T-helper 2 cell treated with Interferon-gamma antibody and Interleukin-4, amounts not matched to agents 100 ng/mL and 5 ng/mL, for 36 hours (primary cell): ENCODE results near the gene FAM222A. TPM values are rescaled to one million over a fixed set of nuclear protein-coding genes. Genes with fewer than 3 reads are reported as not detected.
"Not testable (repeated sequence)": the region's sequence is repeated elsewhere in the genome, so short reads cannot be mapped to it uniquely, and the experiment has no call there.

Source experiments
- intact Hi-C: fragments of 100-400 bp; cut with micrococcal nuclease; formaldehyde crosslinking; loops from one replicate; pipeline ENCODE4 v1.15.1; 2023
- total RNA-seq: library from RNA; stranded (reverse); gene quantifications from 2 replicates; pipeline ENCODE4 v1.2.3, GENCODE V29; 2022

FAM222A gene
- total RNA-seq, 1 donor from 2014 or later, result 1.4 TPM

- intact Hi-C loops, result no loop called here
These were observed 19.7 kb upstream of the FAM222A start for GRCh38 chr12:109693653-109694600.

GRCh38 chr12:109694629-109695028, 19.0 kb upstream of the FAM222A start:
- intact Hi-C loops, result not testable (repeated sequence)

DNA sequence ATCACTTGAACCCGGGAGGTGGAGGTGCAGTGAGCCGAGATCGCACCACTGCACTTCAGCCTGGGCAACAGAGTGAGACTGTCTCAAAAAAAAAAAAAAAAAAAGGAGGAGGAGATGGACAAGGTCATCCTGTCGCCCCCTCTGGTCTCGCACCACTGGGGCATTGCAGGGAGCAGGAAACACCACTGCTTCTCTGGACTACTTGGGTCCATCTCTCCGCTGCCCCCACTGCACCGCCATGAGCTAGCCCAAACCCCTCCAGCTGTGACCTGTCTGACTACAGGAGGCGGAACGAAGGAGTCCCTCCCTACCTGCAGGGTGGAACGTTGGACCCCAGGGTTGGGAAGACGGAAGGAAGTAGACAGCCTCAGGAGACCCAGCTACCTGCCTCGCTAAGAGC, 18.2 kb upstream of the FAM222A start:
- intact Hi-C loops, result no loop called here

GRCh38 chr12:109695961-109696461, 17.6 kb upstream of the FAM222A start:
- intact Hi-C loops, result no loop called here

DNA sequence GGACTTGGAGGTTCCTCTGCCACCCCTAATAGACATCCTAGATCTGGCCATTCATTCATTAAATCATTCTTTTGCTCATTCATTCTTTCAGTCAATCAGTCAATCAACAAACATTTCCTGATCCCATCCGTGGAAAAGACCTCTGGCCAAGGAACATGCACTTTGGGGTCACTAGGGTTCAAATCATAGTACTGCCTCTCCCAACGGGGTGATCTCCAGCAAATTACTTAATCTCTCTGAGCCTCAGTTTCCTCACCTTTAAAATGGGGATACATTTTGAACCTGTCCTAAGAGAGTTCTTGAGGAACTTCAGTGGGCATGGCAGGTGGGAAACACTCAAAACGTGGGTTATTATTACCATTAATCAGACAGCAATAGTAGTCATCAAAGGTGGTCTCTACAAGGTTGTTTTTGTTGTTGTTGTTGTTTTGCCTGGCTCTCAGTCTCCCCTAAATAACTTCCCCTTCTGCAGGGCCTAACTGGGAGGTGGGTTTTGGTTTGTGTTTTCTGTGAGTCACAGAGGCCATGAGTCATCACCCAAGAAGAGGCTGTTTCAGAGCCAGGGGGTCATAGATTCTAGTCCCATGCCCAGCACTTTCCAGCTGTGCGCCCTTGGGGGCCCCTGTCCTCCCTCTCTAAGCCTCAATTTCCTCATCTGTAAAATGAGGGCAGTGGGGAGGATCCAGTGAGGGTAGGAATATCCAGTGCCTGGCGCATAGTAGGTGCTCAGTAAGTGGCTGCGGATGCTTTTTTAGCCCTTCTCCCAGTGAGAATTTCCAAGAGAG, 16.9 kb upstream of the FAM222A start:
- intact Hi-C loops, result no loop called here

- intact Hi-C loops, result no loop called here
These were observed 16.4 kb upstream of the FAM222A start for GRCh38 chr12:109697270-109697553.

DNA sequence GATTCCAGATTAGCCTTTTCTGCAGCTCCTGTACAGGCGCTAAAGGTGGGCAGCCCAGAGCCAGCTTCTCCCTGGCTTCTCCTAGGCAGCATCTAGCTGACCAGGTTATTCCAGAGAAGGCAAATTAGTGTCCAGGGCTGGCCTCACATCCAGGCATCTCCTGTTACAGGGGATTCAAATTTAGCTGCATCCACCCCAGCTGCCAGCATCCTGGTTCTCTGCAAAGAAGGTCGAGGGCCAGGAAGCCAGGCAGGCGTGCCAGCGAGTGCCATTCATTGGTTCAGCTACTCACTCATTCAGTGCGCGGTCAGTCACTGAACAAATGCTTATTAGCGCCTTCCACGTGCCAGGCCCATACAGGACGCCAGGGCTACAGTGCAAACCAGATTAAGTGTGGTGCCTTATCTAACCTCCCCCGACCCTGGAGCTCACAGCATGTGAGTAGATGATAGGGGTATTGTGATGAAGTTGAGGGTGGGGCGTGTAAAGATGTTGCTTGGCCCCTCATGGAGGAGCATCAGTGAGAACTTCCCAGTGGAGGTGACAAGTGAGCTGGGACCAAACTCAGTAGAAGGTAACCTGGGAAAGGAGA, 15.7 kb upstream of the FAM222A start:
- intact Hi-C loops, result no loop called here

DNA sequence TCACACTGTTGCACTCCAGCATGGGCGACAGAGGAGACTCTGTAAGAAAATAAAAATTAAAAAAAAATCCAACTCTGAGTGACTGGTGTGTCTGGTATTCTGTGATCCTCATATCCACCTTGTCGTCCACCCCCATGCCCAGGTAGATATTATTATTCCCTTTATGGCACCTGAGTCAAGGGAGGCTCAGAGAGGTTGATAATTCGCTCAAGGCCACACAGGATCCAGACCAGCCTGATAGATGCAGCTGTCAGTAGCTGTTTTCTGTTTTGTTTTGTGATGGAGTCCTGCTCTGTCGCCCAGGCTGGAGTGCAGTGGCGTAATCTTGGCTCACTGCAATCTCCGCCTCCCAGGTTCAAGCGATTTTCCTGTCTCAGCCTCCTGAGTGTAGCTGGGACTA, 14.8 kb upstream of the FAM222A start:
- intact Hi-C loops, result no loop called here

DNA sequence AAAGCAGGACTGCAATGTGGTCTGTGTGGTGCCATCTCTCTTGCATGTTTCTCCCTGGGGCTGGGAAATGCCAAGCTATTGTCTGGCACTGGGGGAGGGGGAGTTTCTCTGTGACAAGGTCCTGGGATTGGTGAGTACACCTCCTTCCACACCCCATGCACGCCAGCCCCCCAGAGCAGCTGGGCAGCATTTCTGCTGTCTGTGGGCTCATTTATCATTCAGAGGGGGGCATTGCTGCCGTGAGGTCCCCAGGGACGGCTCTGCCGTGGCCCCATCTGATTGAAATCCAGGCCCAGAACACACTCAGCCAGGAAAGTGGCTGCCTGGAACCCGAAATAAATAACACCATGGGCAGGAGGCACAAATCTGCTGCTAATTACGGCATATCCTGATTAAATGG, 12.6 kb upstream of the FAM222A start:
- intact Hi-C loops, result no loop called here

DNA sequence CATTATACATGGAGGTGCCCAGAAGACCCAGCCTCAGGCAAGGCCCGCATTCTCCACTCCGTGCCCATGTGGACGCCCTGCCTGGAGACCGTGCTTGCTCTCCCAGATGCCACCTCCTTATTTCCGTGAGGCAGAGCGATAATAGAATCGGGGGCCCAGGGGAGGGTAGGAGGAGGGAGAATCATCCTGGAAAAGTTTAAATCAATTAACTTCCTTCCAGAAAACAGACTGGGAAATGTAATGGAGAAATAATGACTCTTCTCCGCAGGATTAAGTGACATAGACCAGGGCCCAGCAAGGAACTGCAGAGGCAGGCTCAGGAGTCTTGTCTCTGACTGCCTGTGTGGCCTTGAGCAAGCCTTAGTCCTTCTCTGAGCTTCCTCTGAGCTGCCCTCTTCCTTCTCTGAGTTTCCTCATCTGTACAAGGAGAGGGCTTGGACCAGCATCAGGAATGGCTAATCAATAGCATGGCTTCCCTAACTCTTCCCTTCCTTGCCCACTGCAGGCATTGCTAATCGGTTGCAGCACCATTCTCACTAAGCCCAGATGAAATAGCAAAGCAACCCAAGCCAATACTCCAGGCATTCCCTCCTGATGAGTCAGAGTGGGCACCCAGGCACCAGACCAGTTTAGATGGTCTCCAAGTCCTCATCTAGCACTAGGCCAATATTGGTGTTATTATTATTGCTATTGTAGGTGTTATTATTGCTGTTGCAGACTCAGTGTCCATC, 11.3 kb upstream of the FAM222A start:
- intact Hi-C loops, result no loop called here

- intact Hi-C loops, result no loop called here
These were observed 9.9 kb upstream of the FAM222A start for GRCh38 chr12:109703684-109704083.

DNA sequence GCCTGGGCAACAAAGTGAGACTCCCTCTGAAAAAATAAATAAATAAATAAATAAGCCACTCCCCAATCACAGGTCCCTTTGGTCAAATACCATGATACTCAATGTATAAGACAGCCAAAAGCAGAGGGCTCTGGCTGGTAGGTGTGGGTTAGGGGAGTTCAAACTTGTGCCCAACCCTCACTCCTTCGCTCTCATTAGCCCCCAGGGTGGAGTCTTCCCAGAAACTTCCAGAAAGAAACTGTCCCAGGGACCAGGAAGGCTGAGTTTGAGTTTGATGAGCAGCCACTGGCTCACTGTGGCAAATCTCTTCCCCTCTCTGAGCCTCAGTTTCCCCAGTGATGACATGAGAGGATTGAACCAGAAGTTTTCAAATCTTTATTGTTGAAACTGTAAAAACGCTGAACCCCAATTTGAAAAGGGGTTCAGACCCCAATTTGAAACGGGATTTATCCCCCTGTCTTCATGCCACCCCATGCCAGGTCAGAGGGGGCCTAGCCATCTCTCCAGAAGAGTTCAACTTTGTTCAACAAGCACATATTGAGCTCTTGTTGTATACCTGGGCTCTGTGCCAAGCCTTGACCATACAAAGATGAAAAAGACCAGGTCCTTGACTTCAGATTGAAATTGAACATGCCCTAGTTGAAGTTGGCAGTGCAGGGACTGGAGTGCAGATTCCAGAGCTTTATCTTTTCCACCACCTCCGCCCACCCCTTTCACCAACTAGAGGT, 9.1 kb upstream of the FAM222A start:
- intact Hi-C loops, result no loop called here

- intact Hi-C loops, result no loop called here
These were observed 8.3 kb upstream of the FAM222A start for GRCh38 chr12:109705291-109705690.

GRCh38 chr12:109706398-109706746, 7.3 kb upstream of the FAM222A start:
- intact Hi-C loops, result no loop called here

- intact Hi-C loops, result no loop called here
These were observed 6.7 kb upstream of the FAM222A start for GRCh38 chr12:109706747-109707469.

- intact Hi-C loops, result no loop called here
These were observed 6.2 kb upstream of the FAM222A start for GRCh38 chr12:109707470-109707821.

GRCh38 chr12:109708939-109709338, 4.7 kb upstream of the FAM222A start:
- intact Hi-C loops, result no loop called here

DNA sequence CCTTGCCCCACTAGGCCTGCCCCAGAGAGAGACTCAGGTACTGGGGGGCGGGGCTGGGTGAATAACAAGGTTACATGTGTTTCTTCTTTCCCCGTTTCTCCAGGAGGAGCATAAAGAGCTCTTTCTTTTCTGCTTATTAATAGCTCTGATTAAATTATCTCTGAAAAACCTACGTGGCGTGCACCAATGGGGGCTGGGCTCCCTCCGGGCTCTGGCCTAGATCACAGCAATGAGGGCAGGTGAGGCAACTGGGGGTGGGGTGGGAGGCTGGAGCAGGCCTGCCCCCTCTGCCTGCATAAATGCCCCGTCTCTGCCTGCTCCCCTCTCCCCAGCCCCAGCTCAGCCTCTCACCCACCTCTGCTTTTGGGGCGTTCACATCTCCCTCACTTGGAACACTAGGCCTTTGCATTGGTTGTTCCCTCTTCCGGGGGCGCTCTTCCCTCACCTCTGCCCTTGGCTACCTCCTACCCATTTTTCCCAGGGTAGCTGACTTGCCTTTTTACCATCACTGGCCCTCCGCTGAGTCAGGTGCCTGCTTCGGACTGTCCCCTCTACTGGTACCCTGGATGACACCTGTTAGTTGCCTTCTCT, 4.1 kb upstream of the FAM222A start:
- intact Hi-C loops, result no loop called here

GRCh38 chr12:109710205-109710746, 3.3 kb upstream of the FAM222A start:
- intact Hi-C loops, result no loop called here
